ENCODE measurements around the gene TAS1R3.

- TF ChIP-seq ZFP30 (CRISPR knock-in tag; IDR thresholded peaks at IDR 0.05): no peak
- no peak for TF ChIP-seq ZNF565 (CRISPR knock-in tag; conservative IDR thresholded peaks at IDR 0.05; ENCODE audit: low read depth)
- no peak for TF ChIP-seq RARB (CRISPR knock-in tag; IDR thresholded peaks at IDR 0.05)
- TF ChIP-seq PATZ1 (CRISPR knock-in tag; IDR thresholded peaks at IDR 0.05; ENCODE audit: borderline replicate concordance): no peak
- no peak for TF ChIP-seq ARNTL (CRISPR knock-in tag; IDR thresholded peaks at IDR 0.05; ENCODE audit: borderline replicate concordance, low read depth)
- no peak for TF ChIP-seq ZFP3 (CRISPR knock-in tag; IDR thresholded peaks at IDR 0.05)
- no peak for TF ChIP-seq ZC3H10 (CRISPR knock-in tag; IDR thresholded peaks at IDR 0.05)
- TF ChIP-seq TSHZ2 (CRISPR knock-in tag; IDR thresholded peaks at IDR 0.05): no peak
- TF ChIP-seq CREB5 (CRISPR knock-in tag; IDR thresholded peaks at IDR 0.05; ENCODE audit: low read depth): no peak
- TF ChIP-seq GLIS3 (CRISPR knock-in tag; IDR thresholded peaks at IDR 0.05): no peak
- TF ChIP-seq TCF4 (CRISPR knock-in tag; IDR thresholded peaks at IDR 0.05; ENCODE audit: borderline replicate concordance): no peak
- no peak for TF ChIP-seq SNAI2 (CRISPR knock-in tag; IDR thresholded peaks at IDR 0.05)
These were observed 30.3 kb downstream of the TAS1R3 start for GRCh38 chr1:1361233-1361981.
